GM19239 (cell line): ENCODE results near the gene DENND6B.

Experiments used
- DNase-seq: peaks from one replicate; pipeline ENCODE4 v3.0.0; 2011; ENCODE audit warnings: low spot score; ENCODE audit not compliant: insufficient read length
- FAIRE-seq: peaks from 2 replicates; lab custom pipeline; 2011; peaks lifted over from hg19 to GRCh38; lab: Jason Lieb, UNC

DENND6B gene

GRCh38 chr22:50316114-50317065, 10.4 kb downstream of the DENND6B start:
- FAIRE-seq (no peak), DNase-seq (no peak)

GRCh38 chr22:50315289-50316113, 11.3 kb downstream of the DENND6B start:
- no peak for DNase-seq
- peak; percentile 86 for FAIRE-seq

GRCh38 chr22:50314455-50315288, 12.1 kb downstream of the DENND6B start:
- peak; percentile 96 for DNase-seq
- FAIRE-seq: peak; percentile 100

GRCh38 chr22:50314081-50314454, 12.7 kb downstream of the DENND6B start:
- no peak for FAIRE-seq

GRCh38 chr22:50313600-50313999, 13.2 kb downstream of the DENND6B start:
- FAIRE-seq: no peak

More at GRCh38 chr22:50314081-50314454, 12.7 kb downstream of the DENND6B start:
- DNase-seq: no peak

GRCh38 chr22:50313021-50313420, 13.8 kb downstream of the DENND6B start:
- FAIRE-seq (no peak), DNase-seq (no peak)

More at GRCh38 chr22:50313600-50313999, 13.2 kb downstream of the DENND6B start:
- DNase-seq: no peak

GRCh38 chr22:50312371-50312770, 14.4 kb downstream of the DENND6B start:
- DNase-seq: no peak
- FAIRE-seq: no peak

- FAIRE-seq (no peak), DNase-seq (no peak)
Measured at GRCh38 chr22:50311606-50312351, 15.0 kb downstream of the DENND6B start.

GRCh38 chr22:50310949-50311444, 15.8 kb downstream of the DENND6B start:
- no peak for FAIRE-seq

GRCh38 chr22:50310031-50310722, 16.6 kb downstream of the DENND6B start:
- DNase-seq: no peak
- no peak for FAIRE-seq

More at GRCh38 chr22:50310949-50311444, 15.8 kb downstream of the DENND6B start:
- DNase-seq: no peak

GRCh38 chr22:50309601-50309991, 17.2 kb downstream of the DENND6B start:
- FAIRE-seq: no peak
- DNase-seq: no peak

GRCh38 chr22:50308986-50309600, 17.7 kb downstream of the DENND6B start:
- FAIRE-seq (no peak), DNase-seq (no peak)

GRCh38 chr22:50308597-50308935, 18.2 kb downstream of the DENND6B start:
- DNase-seq (no peak), FAIRE-seq (peak; percentile 73)

GRCh38 chr22:50307890-50308596, 18.8 kb downstream of the DENND6B start:
- no peak for FAIRE-seq

GRCh38 chr22:50306753-50307749, 19.8 kb downstream of the DENND6B start, which contains the start of gene PLXNB2:
PLXNB2 (minus strand) TSS chr22:50307646; CDS start chr22:50290584, 17,062 bp downstream.
- FAIRE-seq: peak; percentile 62
- DNase-seq: peak; percentile 89

More at GRCh38 chr22:50307890-50308596, 18.8 kb downstream of the DENND6B start:
- no peak for DNase-seq

- peak; percentile 76 for DNase-seq
- FAIRE-seq: peak; percentile 58
Measured at GRCh38 chr22:50305923-50306566, 20.8 kb downstream of the DENND6B start.
